ENCODE results near the gene SPOCK1. TPM values are rescaled to one million over a fixed set of nuclear protein-coding genes. Genes with fewer than 3 reads are reported as not detected.

SPOCK1 gene
- polyA plus RNA-seq, 10 donors, result 4.0 to 19.9 (median 6.7) TPM

GRCh38 chr5:137075163-137075970 is 423.8 kb downstream of the SPOCK1 start:
- DNase-seq, result no peak

DNA sequence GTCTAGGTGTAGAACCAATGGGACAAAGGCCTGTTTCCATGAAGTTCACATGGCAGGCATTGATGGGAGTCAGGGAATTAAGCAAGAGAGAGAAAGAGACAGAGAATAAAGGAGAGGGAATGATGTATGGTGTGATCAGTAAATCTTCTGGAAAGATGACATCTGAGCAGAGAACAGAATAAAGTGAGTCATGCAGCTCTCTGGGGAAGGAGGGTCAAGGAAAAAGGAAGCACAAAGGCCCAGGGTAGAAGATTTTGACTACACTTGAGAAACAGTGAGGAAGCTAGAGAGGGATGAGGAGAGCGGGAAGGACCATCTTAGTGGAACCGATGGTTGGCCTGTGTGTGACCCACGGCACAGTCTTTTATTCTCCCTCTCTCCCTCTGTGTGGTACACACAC is 425.9 kb downstream of the SPOCK1 start:
- no peak for DNase-seq

- DNase-seq, result peak in 2 of 3 donors; percentile 16 to 56
Observed at GRCh38 chr5:137072361-137073115, 426.6 kb downstream of the SPOCK1 start.

- peak in 2 of 3 donors; percentile 22 to 44 for DNase-seq
Observed at GRCh38 chr5:137071931-137072330, 427.2 kb downstream of the SPOCK1 start.

DNA sequence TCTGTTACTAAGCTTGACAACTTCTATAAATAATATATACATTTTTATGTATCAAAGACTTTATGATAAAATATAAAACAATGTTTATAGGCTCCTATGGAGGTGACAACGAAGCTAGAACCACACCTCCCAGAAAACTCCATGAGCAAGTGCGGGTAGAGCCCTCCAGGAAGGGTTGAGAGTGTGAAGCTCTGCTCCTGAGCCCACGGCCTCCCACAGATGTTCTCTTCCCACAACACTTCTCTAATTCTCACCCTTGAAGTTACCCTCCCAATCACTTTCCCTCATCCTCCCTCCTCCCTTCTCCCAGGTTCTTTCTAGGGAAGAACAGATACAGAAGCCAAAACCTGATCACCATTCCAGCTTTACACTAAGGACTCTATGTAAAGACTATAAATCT is 427.6 kb downstream of the SPOCK1 start:
- no peak for DNase-seq

- DNase-seq, result no peak
Observed at GRCh38 chr5:137070521-137070920, 428.6 kb downstream of the SPOCK1 start.

- no peak for DNase-seq
Observed at GRCh38 chr5:137069358-137069757, 429.8 kb downstream of the SPOCK1 start.

DNA sequence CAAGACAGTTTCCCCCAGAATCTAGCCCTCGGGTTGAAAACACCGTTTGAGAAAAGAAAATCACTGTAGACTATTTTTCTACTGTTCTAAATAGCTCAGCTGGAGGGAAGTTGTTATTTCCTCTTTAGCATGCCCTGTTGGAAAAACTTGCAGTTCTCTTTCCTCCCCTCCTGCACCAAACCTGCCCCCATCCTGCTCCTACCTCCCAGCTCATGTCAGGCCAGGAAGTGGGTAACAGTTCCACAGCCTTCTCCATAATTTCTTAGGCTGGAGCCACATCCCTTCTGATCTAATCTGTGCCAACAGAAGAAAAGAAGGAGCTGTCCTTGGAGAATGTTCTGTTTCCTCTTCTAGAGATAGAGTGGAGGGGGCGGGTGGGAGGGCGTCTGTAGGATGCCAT is 437.7 kb downstream of the SPOCK1 start:
- DNase-seq, result no peak

GRCh38 chr5:137058089-137058488 is 441.0 kb downstream of the SPOCK1 start:
- no peak for DNase-seq

DNA sequence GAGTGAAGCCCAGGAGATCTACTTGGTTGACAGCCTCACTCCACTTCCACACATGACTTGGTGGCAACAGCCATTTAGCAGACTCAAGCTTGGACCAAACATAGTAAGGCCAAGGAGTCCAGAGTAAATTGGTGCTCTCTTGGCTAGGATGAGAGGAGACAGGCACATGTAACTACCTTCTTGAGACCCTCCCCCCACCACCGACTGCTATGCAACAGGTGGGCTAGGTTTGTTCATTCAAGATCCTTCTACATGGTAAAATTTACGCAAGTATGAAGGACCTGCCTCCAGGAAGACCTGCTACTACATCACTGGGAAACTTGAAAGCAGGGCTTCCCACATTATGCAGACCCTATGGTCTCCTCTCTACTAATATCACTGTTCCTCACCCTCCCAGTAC is 442.4 kb downstream of the SPOCK1 start:
- DNase-seq, result no peak

DNA sequence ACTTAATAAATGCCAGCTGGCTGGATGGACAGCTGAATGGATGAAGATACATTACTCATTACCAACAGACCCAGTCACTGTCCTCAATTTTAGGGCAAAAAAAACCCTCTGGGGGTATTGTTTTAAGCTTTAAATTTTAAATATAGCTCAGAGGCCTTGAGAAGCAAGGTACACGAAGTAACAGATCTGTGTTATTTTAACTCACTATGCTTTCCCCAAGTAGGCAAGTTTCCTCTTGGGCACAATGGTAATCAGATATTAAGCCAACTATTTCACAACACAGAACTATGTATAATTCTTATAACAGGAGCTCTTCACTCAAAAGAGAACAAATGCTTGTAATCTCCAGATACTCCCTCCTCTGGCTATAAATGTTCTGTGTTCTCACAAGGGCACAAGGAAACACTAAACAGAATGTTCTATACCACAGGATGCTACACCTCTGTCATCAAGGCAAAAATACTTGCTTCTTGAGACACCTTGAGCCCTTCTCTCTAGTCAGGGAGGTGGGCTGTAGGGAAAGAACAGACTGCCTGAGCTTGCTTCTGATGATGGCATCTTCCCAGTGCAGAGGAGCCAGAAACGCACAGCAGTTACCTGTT is 443.8 kb downstream of the SPOCK1 start:
- no peak for DNase-seq

DNA sequence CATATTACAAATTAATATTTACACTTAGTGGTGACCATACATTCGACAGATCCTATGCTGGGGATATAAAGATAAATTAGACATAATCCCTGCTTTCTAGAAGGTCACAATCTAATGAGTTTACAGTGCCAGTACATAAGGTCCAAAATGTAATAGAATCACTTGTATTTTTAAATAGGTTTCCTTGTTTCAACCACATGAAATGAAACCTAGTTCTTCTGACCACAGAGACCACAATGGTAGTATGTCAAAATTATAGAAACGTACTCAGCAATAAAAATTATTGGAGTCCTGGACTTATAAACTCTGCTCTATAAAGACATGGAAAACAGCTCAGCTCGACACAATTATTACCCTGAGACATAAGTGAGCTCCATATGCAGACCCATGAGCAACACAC is 444.3 kb downstream of the SPOCK1 start:
- no peak for DNase-seq

GRCh38 chr5:137054335-137054734 is 444.8 kb downstream of the SPOCK1 start:
- DNase-seq, result no peak

GRCh38 chr5:137051161-137051560 is 448.0 kb downstream of the SPOCK1 start:
- DNase-seq, result no peak

GRCh38 chr5:137040641-137041340 is 458.3 kb downstream of the SPOCK1 start:
- no peak for DNase-seq

DNA sequence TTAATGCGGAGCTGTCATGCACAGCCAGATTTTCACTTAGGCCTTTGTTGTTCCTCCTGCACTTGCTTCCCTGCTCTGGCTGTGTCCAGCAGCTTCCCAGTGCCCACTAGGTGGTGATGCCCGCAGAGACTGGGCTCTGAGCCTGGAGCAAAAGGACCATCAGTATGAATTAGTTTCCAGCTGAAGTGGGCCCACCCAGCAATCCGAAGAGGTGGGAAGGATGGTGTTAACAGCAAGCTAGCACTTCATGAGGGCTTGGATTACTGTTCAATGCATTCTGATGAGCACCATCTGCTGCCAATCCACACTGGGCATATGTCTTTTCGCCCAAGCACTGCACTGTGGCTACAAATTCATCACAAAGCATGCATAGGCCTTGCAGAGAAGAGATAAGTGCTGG is 459.1 kb downstream of the SPOCK1 start:
- no peak for DNase-seq

DNA sequence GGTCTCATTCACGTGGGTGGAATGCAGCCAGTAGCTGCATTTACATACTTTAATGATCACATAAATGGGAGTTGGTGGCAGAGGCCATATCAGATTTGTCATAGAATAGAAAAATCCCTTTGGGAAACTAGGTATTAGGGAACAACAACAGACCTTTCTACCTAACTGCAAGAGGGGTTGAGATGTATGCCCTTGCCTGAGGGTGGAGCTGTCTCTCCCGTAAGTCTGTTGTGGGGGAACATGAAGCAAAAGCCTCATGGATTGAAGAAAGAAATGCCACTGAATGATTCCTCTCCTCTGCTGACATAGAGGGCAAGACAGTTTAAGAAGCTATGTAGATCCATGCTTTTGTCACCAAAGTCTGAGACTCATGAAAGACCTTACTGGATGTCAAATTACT is 461.3 kb downstream of the SPOCK1 start:
- no peak for DNase-seq

- DNase-seq, result no peak
Observed at GRCh38 chr5:137036640-137037039, 462.5 kb downstream of the SPOCK1 start.

- DNase-seq, result no peak
Observed at GRCh38 chr5:137035480-137035878, 463.6 kb downstream of the SPOCK1 start.

DNA sequence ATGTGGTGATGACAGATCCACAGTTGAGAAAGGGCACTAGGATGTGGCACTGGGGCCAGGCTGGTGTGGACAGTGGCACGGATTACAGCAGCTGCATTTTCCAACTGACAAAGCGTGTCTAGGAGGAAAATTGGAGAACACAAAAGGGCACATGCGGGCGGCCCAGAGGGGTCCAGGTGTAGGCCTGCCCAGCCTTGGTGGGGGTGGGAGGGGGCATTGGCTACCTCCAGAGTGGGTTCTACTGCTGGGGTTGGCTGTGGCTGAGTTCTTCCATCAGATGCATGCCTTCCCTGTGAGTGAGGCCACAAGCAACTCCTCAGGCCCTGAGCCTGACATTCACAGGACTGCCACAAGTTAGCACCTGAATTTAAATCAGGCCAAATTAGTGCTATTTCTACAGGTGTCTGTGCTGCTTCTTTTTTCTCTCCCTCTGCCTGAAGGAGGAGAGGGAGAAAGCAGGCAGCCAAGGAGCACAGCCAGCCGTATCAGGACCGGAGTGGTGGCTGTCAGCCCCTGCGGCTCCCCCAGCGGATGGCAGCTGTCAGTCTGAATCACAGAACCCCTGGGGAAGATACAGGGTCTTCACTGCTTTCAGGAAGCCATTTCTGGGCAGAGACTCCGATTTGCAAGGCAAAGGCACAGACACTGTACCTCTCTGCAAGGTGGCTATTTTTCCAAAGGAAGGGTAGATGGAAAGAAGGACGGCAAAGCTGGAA is 464.2 kb downstream of the SPOCK1 start:
- no peak for DNase-seq

GRCh38 chr5:137034213-137034612 is 464.9 kb downstream of the SPOCK1 start:
- DNase-seq, result no peak

GRCh38 chr5:137032929-137033328 is 466.2 kb downstream of the SPOCK1 start:
- no peak for DNase-seq
